Astrocyte (in vitro differentiated cells and primary cell): ENCODE results near the gene NTM.

Experiments used
- CTCF ChIP-seq: IDR thresholded peaks from 2 replicates; pipeline ENCODE4 v1.5.1; 2011; ENCODE audit warnings: low read depth, mild to moderate bottlenecking, inconsistent platforms, low read length, moderate library complexity; ENCODE audit not compliant: insufficient read depth
- EZH2 ChIP-seq: IDR thresholded peaks from 2 replicates; pipeline ENCODE4 v1.6.1; 2012; ENCODE audit warnings: mild to moderate bottlenecking, low read length, inconsistent platforms; ENCODE audit not compliant: insufficient read depth

- TF ChIP-seq EZH2, result no peak
- no peak for TF ChIP-seq CTCF
These were observed 105.9 kb downstream of the NTM start for GRCh38 chr11:131476266-131476665.
